Retina (tissue), 1 donor: ENCODE data around the gene AFAP1L2.

Source experiments
- DNase-seq: peaks from one replicate; pipeline ENCODE4 v3.0.0-alpha.2; 2016

Gene AFAP1L2

GRCh38 chr10:114261076-114261475 lies 143.2 kb downstream of the AFAP1L2 start:
- no peak for DNase-seq

DNA sequence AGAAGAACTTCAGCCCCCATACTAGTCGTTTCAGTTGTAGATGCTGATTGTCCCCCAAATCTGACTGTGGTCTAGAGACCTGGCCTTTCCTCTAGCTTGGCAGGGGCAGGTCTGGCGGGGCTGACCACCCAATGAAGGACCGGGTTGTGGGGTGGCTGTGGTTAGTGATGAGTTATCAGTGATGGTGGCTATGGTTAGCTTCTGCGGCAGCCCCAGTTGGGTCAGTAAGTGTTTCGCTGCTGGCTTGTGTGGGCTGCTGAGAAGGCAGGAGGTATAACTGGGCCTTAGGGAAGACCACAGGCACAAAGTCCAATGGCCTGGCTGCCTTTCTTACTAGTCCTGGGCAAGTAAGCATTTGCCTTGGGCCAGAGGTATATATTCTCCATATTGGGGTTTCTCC lies 143.9 kb downstream of the AFAP1L2 start:
- DNase-seq: no peak

- no peak for DNase-seq
These were observed 144.5 kb downstream of the AFAP1L2 start for GRCh38 chr10:114259824-114260223.

GRCh38 chr10:114258274-114258840 lies 145.9 kb downstream of the AFAP1L2 start:
- DNase-seq: no peak

DNA sequence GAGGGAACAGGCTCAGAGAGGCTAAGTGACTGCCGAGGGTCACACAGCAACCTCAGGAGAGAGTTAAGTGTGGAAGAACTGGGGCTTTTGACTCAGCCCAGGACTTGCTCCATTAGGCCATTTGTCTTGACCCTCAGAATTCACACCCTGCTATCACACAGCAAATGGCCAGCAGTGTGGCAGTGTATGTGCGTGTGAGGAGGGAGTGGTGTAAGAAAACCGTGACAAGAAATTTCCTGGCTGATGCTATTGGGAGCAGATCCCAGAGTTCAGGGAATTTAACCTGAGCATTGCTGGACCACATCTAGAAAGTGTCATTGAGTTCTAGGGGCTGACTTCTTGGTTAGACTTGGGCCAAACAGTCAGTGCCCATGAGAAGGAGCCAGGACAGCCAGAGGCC lies 146.8 kb downstream of the AFAP1L2 start:
- DNase-seq: no peak

- no peak for DNase-seq
These were observed 147.5 kb downstream of the AFAP1L2 start for GRCh38 chr10:114256822-114257221.

DNA sequence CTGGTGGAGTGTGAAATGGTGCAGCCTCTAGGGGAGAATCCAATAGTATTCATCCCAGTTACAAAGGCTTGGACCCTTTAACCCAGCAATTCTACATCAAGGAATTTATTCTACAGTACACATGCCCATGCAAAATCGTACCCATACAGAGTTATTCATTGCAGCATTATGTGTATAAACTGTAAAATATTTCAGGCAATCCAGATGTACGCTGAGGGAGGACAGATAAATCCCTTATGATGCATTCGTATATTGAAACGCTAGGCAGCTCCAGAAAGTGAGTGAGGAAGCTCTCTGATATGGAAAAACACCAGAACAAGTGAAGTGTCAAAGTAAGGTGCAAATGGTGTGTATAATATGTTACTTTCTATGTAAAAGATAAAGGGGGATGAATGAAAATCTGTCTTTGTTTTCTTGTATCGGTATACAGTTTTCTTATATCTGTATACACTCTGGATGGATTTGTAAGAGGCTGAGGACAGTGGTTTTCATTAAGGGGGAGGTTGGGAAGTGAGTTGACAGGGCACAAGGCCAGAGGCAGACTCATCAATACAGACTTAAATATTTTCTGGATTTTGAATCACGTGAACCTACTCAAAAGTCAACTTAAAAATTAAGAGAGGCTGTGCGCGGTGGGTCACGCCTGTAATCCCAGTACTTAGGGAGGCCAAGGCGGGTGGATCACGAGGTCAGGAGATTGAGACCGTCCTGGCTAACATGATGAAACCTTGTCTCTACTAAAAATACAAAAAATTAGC lies 148.1 kb downstream of the AFAP1L2 start:
- no peak for DNase-seq

DNA sequence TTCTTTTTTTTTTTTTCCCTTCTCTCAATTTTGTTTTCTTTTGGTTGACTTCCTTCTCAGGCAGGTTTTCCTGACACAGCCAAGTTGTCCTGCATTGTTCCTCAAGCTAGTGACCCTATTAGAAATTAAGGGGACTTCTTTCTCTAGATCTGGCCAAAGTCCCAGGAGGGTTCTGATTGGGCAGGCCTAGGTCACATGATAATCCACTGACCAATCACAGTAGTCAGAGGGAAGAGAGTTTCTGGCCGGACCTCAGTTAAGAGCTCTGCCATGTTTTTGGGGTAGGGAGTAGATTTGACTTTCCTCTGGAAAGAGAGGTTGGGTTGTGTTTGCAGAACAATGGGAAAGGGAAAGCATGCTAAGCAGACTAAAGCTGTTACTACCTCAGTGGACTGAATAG lies 149.1 kb downstream of the AFAP1L2 start:
- no peak for DNase-seq

- no peak for DNase-seq
These were observed 151.4 kb downstream of the AFAP1L2 start for GRCh38 chr10:114252883-114253282.

DNA sequence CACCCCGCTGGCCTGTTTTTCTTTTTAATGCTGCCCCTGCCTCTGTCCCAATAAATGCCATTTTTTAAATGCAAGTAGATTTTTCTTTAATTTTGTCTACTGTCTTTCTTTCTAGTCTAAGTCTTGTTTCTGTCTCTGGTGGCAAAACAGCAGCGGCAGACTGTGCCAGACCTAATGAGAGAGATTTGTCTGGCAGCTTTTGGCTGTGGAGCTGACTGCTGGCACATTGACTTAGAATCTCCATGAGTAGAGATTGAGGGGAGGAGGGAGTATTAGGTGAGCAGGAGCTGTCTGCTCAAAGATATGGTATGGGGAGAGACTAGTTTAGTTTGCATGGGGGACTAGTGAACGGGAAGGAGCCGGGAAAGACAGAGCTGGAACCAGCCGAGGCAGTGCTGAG lies 152.2 kb downstream of the AFAP1L2 start:
- DNase-seq: no peak

- DNase-seq: no peak
These were observed 153.6 kb downstream of the AFAP1L2 start for GRCh38 chr10:114250716-114251115.

- DNase-seq: no peak
These were observed 154.1 kb downstream of the AFAP1L2 start for GRCh38 chr10:114250236-114250635.

DNA sequence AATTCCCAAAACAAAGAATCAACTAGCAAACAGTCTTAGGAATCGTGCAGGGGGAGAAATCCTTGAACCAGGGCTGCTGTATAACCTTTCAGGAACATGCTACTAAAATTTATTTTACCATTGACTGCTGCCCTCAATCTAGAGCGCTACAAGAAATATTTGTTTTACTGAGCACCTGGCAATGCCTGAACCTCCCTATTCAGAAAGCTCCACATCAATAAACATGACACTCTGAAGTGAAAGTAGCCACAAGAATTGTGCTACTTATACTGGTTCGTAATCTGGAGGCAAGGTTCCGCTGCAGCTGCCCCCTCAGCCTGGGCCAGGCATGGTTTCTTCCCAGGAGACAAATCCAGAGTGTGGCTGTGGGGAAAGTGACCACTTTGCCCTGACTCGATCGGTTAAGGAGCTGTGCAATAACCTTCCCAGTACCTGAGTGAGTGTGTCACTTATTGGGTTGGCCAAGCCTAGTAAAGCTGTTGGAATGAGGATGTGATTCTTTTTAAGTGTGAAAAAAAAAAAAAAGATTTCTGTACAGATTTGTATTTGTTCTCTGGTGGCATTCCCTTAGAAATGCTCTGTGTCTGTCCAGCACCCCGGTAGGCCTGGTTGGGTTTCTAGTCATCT lies 157.5 kb downstream of the AFAP1L2 start:
- DNase-seq: no peak

DNA sequence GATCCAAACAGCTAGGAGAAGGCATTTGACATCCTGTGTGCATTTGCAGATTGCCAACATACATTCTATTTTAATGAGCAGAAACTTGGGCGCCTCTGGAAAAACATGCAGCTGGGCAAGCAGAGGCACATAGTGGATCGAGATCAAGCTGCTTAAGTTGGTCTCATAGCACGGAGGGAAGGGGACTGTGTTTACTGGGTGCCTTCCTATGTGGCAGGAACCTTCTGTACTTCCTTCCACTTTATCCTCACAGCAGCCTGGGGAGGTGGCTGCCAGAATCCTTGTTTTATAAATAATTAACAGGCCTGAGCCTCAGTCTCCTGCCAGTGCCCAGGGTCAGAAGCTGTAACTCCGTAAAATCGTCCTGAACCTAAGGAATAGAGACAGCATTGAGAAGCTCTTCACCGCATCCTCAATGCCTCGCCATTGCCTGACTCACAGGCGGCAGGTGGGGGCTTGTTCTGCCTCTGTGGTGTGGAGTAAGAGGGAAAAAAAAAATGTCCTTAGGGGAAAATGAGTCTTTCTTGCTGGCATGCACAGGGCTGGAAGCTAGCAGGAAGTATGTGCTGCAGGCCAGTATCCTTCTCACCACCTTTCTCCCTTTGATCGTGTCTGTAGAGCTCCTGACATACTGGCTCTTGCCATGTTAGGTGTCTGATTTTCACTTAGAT lies 159.0 kb downstream of the AFAP1L2 start:
- no peak for DNase-seq
